H1 (cell line): Measurements from ENCODE around the gene UROC1. TPM values are rescaled to one million over a fixed set of nuclear protein-coding genes. Genes with fewer than 3 reads are reported as not detected.

ENCODE experiments used
- CTCF ChIA-PET: fragments of 300-600 bp; sonication (Branson Sonifier 250); formaldehyde crosslinking; loops from one replicate; lab custom pipeline; 2021; ENCODE audit not compliant: partially characterized antibody; lab: Charles Lee
- POLR2A ChIA-PET: fragments of 300-600 bp; sonication (Branson Sonifier 250); formaldehyde crosslinking; loops from one replicate; lab custom pipeline; 2021; ENCODE audit warnings: inconsistent platforms; ENCODE audit not compliant: partially characterized antibody; lab: Charles Lee
- DNase-seq, 2 experiments: peaks; one replicate each; pipeline versions ENCODE4 v3.0.0 to v3.0.0-alpha.2; 2010 to 2022; ENCODE audit warnings: low spot score in 2 of 2, low read depth in 1 of 2, mixed read lengths in 1 of 2
- FAIRE-seq: peaks from 2 replicates; lab custom pipeline; 2011; peaks lifted over from hg19 to GRCh38; lab: Jason Lieb, UNC
- H2AFZ ChIP-seq: 2 replicates; pipeline ENCODE4 v1.8.1; 2012; ENCODE audit warnings: low read length, inconsistent platforms
- H2AK5ac ChIP-seq: 2 replicates; pipeline ENCODE4 v1.6.1; 2013; ENCODE audit warnings: low read depth, low read length
- H2BK120ac ChIP-seq: replicated peaks from 2 replicates; pipeline ENCODE3; 2013; ENCODE audit warnings: low read depth, low read length, inconsistent platforms
- H2BK12ac ChIP-seq: 2 replicates; pipeline ENCODE4 v1.6.1; 2013; ENCODE audit warnings: low read depth, low read length
- H2BK15ac ChIP-seq: 2 replicates; pipeline ENCODE4 v1.6.1; 2013; ENCODE audit warnings: low read length
- H2BK20ac ChIP-seq: 2 replicates; pipeline ENCODE4 v1.6.1; 2013; ENCODE audit warnings: low read length
- H2BK5ac ChIP-seq: 2 replicates; pipeline ENCODE4 v1.6.1; 2013; ENCODE audit warnings: low read depth, low read length
- H3K14ac ChIP-seq: 2 replicates; pipeline ENCODE4 v1.6.1; 2013; ENCODE audit warnings: inconsistent platforms; ENCODE audit not compliant: insufficient read length
- H3K18ac ChIP-seq: 2 replicates; pipeline ENCODE4 v1.6.1; 2013; ENCODE audit warnings: low read length; ENCODE audit errors: extremely low read depth
- H3K23ac ChIP-seq: 2 replicates; pipeline ENCODE4 v1.6.1; 2013; ENCODE audit warnings: inconsistent platforms; ENCODE audit not compliant: insufficient read length
- H3K23me2 ChIP-seq: 2 replicates; pipeline ENCODE4 v1.6.1; 2013; ENCODE audit warnings: low read depth, low read length
- H3K27ac ChIP-seq: 2 replicates; pipeline ENCODE4 v1.6.1; 2011; ENCODE audit warnings: low read depth, low read length, inconsistent platforms
- H3K27me3 ChIP-seq, 4 experiments: replicated peaks in 1 of 4; 1 replicate in 1 of 4; 2 replicates in 3 of 4; pipeline versions ENCODE4 v1.6.1 to v1.8.1; 2011 to 2013; ENCODE audit warnings: low read length in 3 of 4, mild to moderate bottlenecking in 3 of 4, inconsistent platforms in 2 of 4, mixed read lengths in 2 of 4, moderate library complexity in 1 of 4; ENCODE audit not compliant: control insufficient read depth in 3 of 4, insufficient read depth in 3 of 4; ENCODE audit errors: extremely low read depth in 1 of 4
- H3K36me3 ChIP-seq, 4 experiments: 2 replicates each; pipeline versions ENCODE4 v1.6.1 to v1.8.1; 2011 to 2013; ENCODE audit warnings: mild to moderate bottlenecking in 4 of 4, low read length in 3 of 4, moderate library complexity in 2 of 4, control low read depth in 1 of 4, inconsistent platforms in 1 of 4; ENCODE audit not compliant: insufficient read depth in 4 of 4, control insufficient read depth in 2 of 4
- H3K4ac ChIP-seq: replicated peaks from 2 replicates; pipeline ENCODE3; 2013; ENCODE audit warnings: low read length, low read depth, mixed read lengths, inconsistent platforms; ENCODE audit not compliant: insufficient read length
- H3K4me1 ChIP-seq, 4 experiments: replicated peaks in 1 of 4; 1 replicate in 1 of 4; 2 replicates in 3 of 4; pipeline versions ENCODE4 v1.6.1 to v1.8.1; 2011 to 2013; ENCODE audit warnings: low read length in 3 of 4, inconsistent platforms in 2 of 4, mixed read lengths in 1 of 4; ENCODE audit not compliant: insufficient read depth in 4 of 4, control insufficient read depth in 3 of 4
- H3K4me2 ChIP-seq, 2 experiments: 2 replicates each; pipeline versions ENCODE4 v1.6.1 to v1.8.1; 2011 to 2013; ENCODE audit warnings: low read depth in 2 of 2, low read length in 2 of 2, control low read depth in 1 of 2, inconsistent platforms in 1 of 2, mild to moderate bottlenecking in 1 of 2; ENCODE audit not compliant: insufficient read depth in 1 of 2
- H3K4me3 ChIP-seq, 4 experiments: fragments of 200-600, 300-600 bp in 1 of 4; sonication (generic), shearing (Covaris generic), sonication (Bioruptor Twin) in 1 of 4; 2 replicates each; pipeline versions ENCODE4 v1.5.1 to v1.8.1; 2011 to 2016; ENCODE audit warnings: low read length in 4 of 4, low read depth in 3 of 4, control low read depth in 2 of 4, inconsistent platforms in 2 of 4, mild to moderate bottlenecking in 2 of 4, mixed read lengths in 1 of 4, moderate library complexity in 1 of 4; ENCODE audit not compliant: insufficient read depth in 2 of 4; ENCODE audit errors: extremely low read depth in 1 of 4
- H3K56ac ChIP-seq: replicated peaks from 2 replicates; pipeline ENCODE3; 2013; ENCODE audit warnings: low read depth, mild to moderate bottlenecking, mixed read lengths, low read length, inconsistent platforms; ENCODE audit not compliant: insufficient read length
- H3K79me1 ChIP-seq: 2 replicates; pipeline ENCODE4 v1.6.1; 2013; ENCODE audit warnings: low read depth, low read length, control low read depth
- H3K79me2 ChIP-seq, 2 experiments: 2 replicates each; pipeline versions ENCODE4 v1.6.1 to v1.8.1; 2012 to 2013; ENCODE audit warnings: low read length in 2 of 2, mild to moderate bottlenecking in 2 of 2, inconsistent platforms in 1 of 2; ENCODE audit not compliant: insufficient read depth in 2 of 2, control insufficient read depth in 1 of 2
- H3K9ac ChIP-seq, 4 experiments: replicated peaks in 1 of 4; 1 replicate in 1 of 4; 2 replicates in 3 of 4; pipeline versions ENCODE4 v1.6.1 to v1.8.1; 2011 to 2013; ENCODE audit warnings: low read depth in 3 of 4, low read length in 3 of 4, control low read depth in 2 of 4, mild to moderate bottlenecking in 2 of 4, moderate library complexity in 2 of 4, inconsistent platforms in 1 of 4; ENCODE audit errors: extremely low read depth in 1 of 4
- H3K9me3 ChIP-seq, 2 experiments: 2 replicates each; pipeline versions ENCODE4 v1.6.1 to v1.8.1; 2012 to 2013; ENCODE audit warnings: mild to moderate bottlenecking in 2 of 2, moderate library complexity in 2 of 2, control low read depth in 1 of 2, inconsistent platforms in 1 of 2, low read depth in 1 of 2, low read length in 1 of 2, mixed read lengths in 1 of 2; ENCODE audit not compliant: insufficient read depth in 2 of 2
- H4K20me1 ChIP-seq, 2 experiments: replicated peaks in 1 of 2; 2 replicates each; pipeline versions ENCODE3 to v1.8.1; 2011 to 2013; ENCODE audit warnings: inconsistent platforms in 2 of 2, low read length in 2 of 2, mild to moderate bottlenecking in 1 of 2; ENCODE audit not compliant: insufficient read depth in 2 of 2, control insufficient read depth in 1 of 2
- H4K5ac ChIP-seq: 2 replicates; pipeline ENCODE4 v1.6.1; 2013; ENCODE audit warnings: low read length, low read depth, mixed read lengths, inconsistent platforms; ENCODE audit not compliant: insufficient read length
- H4K8ac ChIP-seq: 2 replicates; pipeline ENCODE4 v1.8.0; 2013; ENCODE audit warnings: mild to moderate bottlenecking, moderate library complexity, low read length, inconsistent platforms; ENCODE audit not compliant: insufficient read depth; ENCODE audit errors: extremely low read depth
- H4K91ac ChIP-seq: replicated peaks from 2 replicates; pipeline ENCODE3; 2013; ENCODE audit warnings: low read length, mixed read lengths, inconsistent platforms; ENCODE audit not compliant: insufficient read length
- CEBPB ChIP-seq: IDR thresholded peaks from 2 replicates; pipeline ENCODE4 v1.6.1; 2012; ENCODE audit warnings: low read depth, low read length
- EZH2 ChIP-seq: fragments of 200-600 bp; sonication (generic); IDR thresholded peaks from 2 replicates; pipeline ENCODE4 v1.7.1; 2012; ENCODE audit warnings: low read depth, mild to moderate bottlenecking, moderate library complexity, low read length, inconsistent platforms; ENCODE audit not compliant: severe bottlenecking
- SAP30 ChIP-seq: fragments of 300-600 bp; sonication (generic); IDR thresholded peaks from 2 replicates; pipeline ENCODE4 v1.7.1; 2012; ENCODE audit warnings: low read length, moderate library complexity, mild to moderate bottlenecking, inconsistent platforms; ENCODE audit not compliant: insufficient read depth, insufficient replicate concordance
- TEAD4 ChIP-seq: IDR thresholded peaks from 2 replicates; pipeline ENCODE4 v1.6.1; 2012; ENCODE audit warnings: low read depth, low read length, inconsistent platforms, mixed read lengths
- WGBS, 2 experiments: shearing (Covaris generic) in 1 of 2; methylation state at CpG; one replicate each; pipeline versions ENCODE4 v1.1.6 to v1.1.7; 2013 to 2015; ENCODE audit warnings: low lambda C conversion rate in 2 of 2, mixed read lengths in 2 of 2, inconsistent platforms in 1 of 2, low coverage in 1 of 2, missing lambda C conversion rate in 1 of 2; ENCODE audit not compliant: insufficient replicate concordance in 2 of 2, insufficient coverage in 1 of 2, insufficient read length in 1 of 2; ENCODE audit errors: extremely low coverage in 1 of 2, missing lambda C conversion rate in 1 of 2; 5-methylcytosine and 5-hydroxymethylcytosine counted together
- polyA plus RNA-seq, 7 experiments: library from polyadenylated mRNA; depleted of rRNA in 3 of 7; stranded (reverse) in 5 of 7; unstranded in 2 of 7; fragments of >200 nt in 5 of 7; fragments of 200-250 nt in 2 of 7; gene quantifications; 1 replicate in 5 of 7; 2 replicates in 1 of 7; 4 replicates in 1 of 7; pipeline versions ENCODE4 v1.2.1 to v1.2.3, GENCODE V29; 2011 to 2013; ENCODE audit warnings: missing spikeins in 2 of 7, mixed read lengths in 2 of 7
- total RNA-seq: library from RNA; stranded (reverse); fragmentation: NEBNext Ultra II Directional; extraction: Animal tissue kit (Norgen Biotek cat#: 25700); gene quantifications from 2 replicates; pipeline ENCODE4 v1.2.1, GENCODE V29; 2021

UROC1 gene
- total and polyA plus RNA-seq, 2 of the 8 experiments (the other 6 are each of a cell fraction or from before 2014, with no cell fraction given), result 0.03 TPM; not detected in 1

DNA sequence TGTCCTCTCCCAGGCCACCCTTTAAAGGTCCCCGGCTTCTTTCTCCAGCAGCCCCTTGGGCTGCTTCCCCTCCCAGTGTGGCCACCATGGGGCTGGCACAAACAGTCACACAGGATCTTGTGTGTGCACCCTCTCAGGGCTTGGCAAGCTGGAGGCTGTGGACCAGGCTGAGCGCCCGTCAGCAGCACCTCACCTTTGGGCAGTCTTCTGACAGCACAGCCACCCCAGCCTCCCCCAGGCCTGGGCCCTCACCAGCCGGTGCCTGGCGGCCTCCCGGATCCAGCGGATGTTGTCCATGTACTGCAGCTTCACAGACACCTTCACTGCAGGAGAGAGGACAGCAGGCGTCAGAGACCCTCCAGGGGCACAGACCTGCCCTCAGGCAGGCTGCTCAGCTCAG is 21.8 kb downstream of the UROC1 start:
- no peak overlapping the region for H3K4me2 ChIP-seq
- H3K23ac ChIP-seq, result no peak overlapping the region
- no peak overlapping the region for H3K27ac ChIP-seq
- no peak overlapping the region for H3K14ac ChIP-seq
- peaks cover 0 to 17% (median 11%) of the 10 kb centered on the region in 4 experiments; a peak in 6 of 7 replicates for H3K4me1 ChIP-seq
- H2BK120ac ChIP-seq, result no peak overlapping the region
- H4K8ac ChIP-seq, result no peak overlapping the region
- no peaks in the 10 kb centered on the region for H3K79me1 ChIP-seq
- FAIRE-seq, result no peak
- no peak overlapping the region for H2AFZ ChIP-seq
- H3K56ac ChIP-seq, result no peak overlapping the region
- H2BK12ac ChIP-seq, result no peak overlapping the region
- H2AK5ac ChIP-seq, result no peak overlapping the region
- H3K9me3 ChIP-seq, result no peaks in the 10 kb centered on the region
- H4K91ac ChIP-seq, result no peak overlapping the region
- H3K18ac ChIP-seq, result no peak overlapping the region
- H3K36me3 ChIP-seq, result no peaks in the 10 kb centered on the region
- H3K4ac ChIP-seq, result no peak overlapping the region
- H2BK15ac ChIP-seq, result no peak overlapping the region
- H3K4me3 ChIP-seq, result no peak overlapping the region
- H4K20me1 ChIP-seq, result no peaks in the 10 kb centered on the region
- H3K9ac ChIP-seq, result no peak overlapping the region
- no peak for DNase-seq
- no peak overlapping the region for H2BK5ac ChIP-seq
- ChIA-PET CTCF (interaction anchor here (0.6 to 6.6 kb wide), 3 partner anchors 7 to 62 kb away, joined by 3 to 49 read pairs (median 3); no protein-coding TSS in a partner anchor), POLR2A (no interaction called here)
- no peaks in the 10 kb centered on the region for H3K79me2 ChIP-seq
- 0 out of 2 replicates have a peak, but pooled peaks cover 1% of the 10 kb centered on the region for H3K23me2 ChIP-seq
- 89% methylated on average over 8 of the region's 8 CpGs; no CpG with 5 or more reads in 1 of the 2 experiments for WGBS, 2 experiments
- H4K5ac ChIP-seq, result no peak overlapping the region
- no peak for TF ChIP-seq TEAD4
- no peak for TF ChIP-seq EZH2
- TF ChIP-seq CEBPB, result no peak
- no peak for TF ChIP-seq SAP30
- H3K27me3 ChIP-seq, result no peaks in the 10 kb centered on the region
- no peak overlapping the region for H2BK20ac ChIP-seq
